Measurements from ENCODE around the gene XRCC1.
A peak's percentile ranks its signal among the peaks of the same experiment; 100 is the strongest.
"Not testable (repeated sequence)": the region's sequence is repeated elsewhere in the genome, so short reads cannot be mapped to it uniquely, and the experiment has no call there.

The XRCC1 gene

GRCh38 chr19:43522929-43523328 is 52.4 kb downstream of the XRCC1 start:
- Histone ChIP-seq H3K27me3 (ENCODE audit: low read depth) (no peaks in the 10 kb centered on the region), H3K4me1 (peaks cover 9% of the 10 kb centered on the region), H3K36me3 (replicated peaks) (no peaks in the 10 kb centered on the region), H3K9me3 (no peaks in the 10 kb centered on the region), H3K4me3 (no peak overlapping the region)
- in situ Hi-C loops (cut with MboI; ENCODE audit: low sequenced_read_pairs): loop anchor here (5.0 kb wide), 1 partner anchor 76 kb away; no protein-coding TSS in a partner anchor
- no peak for DNase-seq (ENCODE audit: low spot score in 2 of 2)

GRCh38 chr19:43519436-43520088 is 55.8 kb downstream of the XRCC1 start:
- no peaks in the 10 kb centered on the region for H3K9me3 ChIP-seq
- in situ Hi-C loops (cut with MboI; ENCODE audit: low sequenced_read_pairs): loop anchor here (5.0 kb wide), 1 partner anchor 72 kb away; no protein-coding TSS in a partner anchor
- H3K36me3 ChIP-seq (replicated peaks): peaks cover 2% of the 10 kb centered on the region; the same call in 1 of the 2 replicates
- H3K27me3 ChIP-seq (ENCODE audit: low read depth): no peaks in the 10 kb centered on the region
- H3K4me3 ChIP-seq: no peak overlapping the region
- H3K4me1 ChIP-seq: no peaks in the 10 kb centered on the region
- DNase-seq (ENCODE audit: low spot score in 2 of 2): peak; percentile 81 to 88

- in situ Hi-C loops (cut with MboI; ENCODE audit: low sequenced_read_pairs): no loop called here
- no peaks in the 10 kb centered on the region for H3K27me3 ChIP-seq (ENCODE audit: low read depth)
- H3K4me3 ChIP-seq: no peak overlapping the region
- peaks cover 2% of the 10 kb centered on the region; the same call in 1 of the 2 replicates for H3K36me3 ChIP-seq (replicated peaks)
- no peak for DNase-seq (ENCODE audit: low spot score in 2 of 2)
- no peaks in the 10 kb centered on the region for H3K9me3 ChIP-seq
- no peaks in the 10 kb centered on the region for H3K4me1 ChIP-seq
Observed at GRCh38 chr19:43518051-43518450, 57.3 kb downstream of the XRCC1 start.

- H3K27me3 ChIP-seq (ENCODE audit: low read depth); H3K4me3 ChIP-seq; H3K36me3 ChIP-seq (replicated peaks); H3K4me1 ChIP-seq; DNase-seq (ENCODE audit: low spot score in 2 of 2); H3K9me3 ChIP-seq; in situ Hi-C loops (cut with MboI; ENCODE audit: low sequenced_read_pairs): not testable (repeated sequence)
Observed at GRCh38 chr19:43512399-43512798, 62.9 kb downstream of the XRCC1 start.

- DNase-seq (ENCODE audit: low spot score in 2 of 2): no peak
- peaks cover 6% of the 10 kb centered on the region; the same call in 1 of the 2 replicates for H3K36me3 ChIP-seq (replicated peaks)
- no peaks in the 10 kb centered on the region for H3K27me3 ChIP-seq (ENCODE audit: low read depth)
- no peaks in the 10 kb centered on the region for H3K9me3 ChIP-seq
- no peaks in the 10 kb centered on the region for H3K4me1 ChIP-seq
- in situ Hi-C loops (cut with MboI; ENCODE audit: low sequenced_read_pairs): no loop called here
- no peak overlapping the region for H3K4me3 ChIP-seq
Observed at GRCh38 chr19:43511324-43511723, 64.0 kb downstream of the XRCC1 start.

- Histone ChIP-seq H3K4me3 (no peak overlapping the region), H3K4me1 (no peaks in the 10 kb centered on the region), H3K9me3 (no peaks in the 10 kb centered on the region), H3K36me3 (replicated peaks) (peaks cover 6% of the 10 kb centered on the region; the same call in 1 of the 2 replicates), H3K27me3 (ENCODE audit: low read depth) (no peaks in the 10 kb centered on the region)
- no peak for DNase-seq (ENCODE audit: low spot score in 2 of 2)
- in situ Hi-C loops (cut with MboI; ENCODE audit: low sequenced_read_pairs): no loop called here
Observed at GRCh38 chr19:43510713-43511112, 64.6 kb downstream of the XRCC1 start.

GRCh38 chr19:43507880-43508279 is 67.4 kb downstream of the XRCC1 start:
- DNase-seq (ENCODE audit: low spot score in 2 of 2): no peak
- Histone ChIP-seq H3K4me1 (no peaks in the 10 kb centered on the region), H3K36me3 (replicated peaks) (peaks cover 6% of the 10 kb centered on the region; the same call in 1 of the 2 replicates), H3K9me3 (no peaks in the 10 kb centered on the region), H3K27me3 (ENCODE audit: low read depth) (no peaks in the 10 kb centered on the region), H3K4me3 (no peak overlapping the region)
- in situ Hi-C loops (cut with MboI; ENCODE audit: low sequenced_read_pairs): no loop called here

GRCh38 chr19:43506629-43507028 is 68.7 kb downstream of the XRCC1 start:
- H3K4me1 ChIP-seq: no peaks in the 10 kb centered on the region
- H3K27me3 ChIP-seq (ENCODE audit: low read depth): no peaks in the 10 kb centered on the region
- DNase-seq (ENCODE audit: low spot score in 2 of 2): no peak
- H3K9me3 ChIP-seq: no peaks in the 10 kb centered on the region
- no peak overlapping the region for H3K4me3 ChIP-seq
- H3K36me3 ChIP-seq (replicated peaks): peaks cover 6% of the 10 kb centered on the region; the same call in 1 of the 2 replicates
- in situ Hi-C loops (cut with MboI; ENCODE audit: low sequenced_read_pairs): no loop called here

- Histone ChIP-seq H3K27me3 (ENCODE audit: low read depth) (no peaks in the 10 kb centered on the region), H3K4me1 (no peaks in the 10 kb centered on the region), H3K36me3 (replicated peaks) (peaks cover 3% of the 10 kb centered on the region; the same call in 1 of the 2 replicates), H3K9me3 (no peaks in the 10 kb centered on the region), H3K4me3 (no peak overlapping the region)
- DNase-seq (ENCODE audit: low spot score in 2 of 2): no peak
- in situ Hi-C loops (cut with MboI; ENCODE audit: low sequenced_read_pairs): no loop called here
Observed at GRCh38 chr19:43505941-43506340, 69.4 kb downstream of the XRCC1 start.

- Histone ChIP-seq H3K36me3 (replicated peaks) (peaks cover 3% of the 10 kb centered on the region; the same call in 1 of the 2 replicates), H3K27me3 (ENCODE audit: low read depth) (no peaks in the 10 kb centered on the region), H3K9me3 (no peaks in the 10 kb centered on the region), H3K4me3 (no peak overlapping the region), H3K4me1 (no peaks in the 10 kb centered on the region)
- in situ Hi-C loops (cut with MboI; ENCODE audit: low sequenced_read_pairs): no loop called here
- DNase-seq (ENCODE audit: low spot score in 2 of 2): no peak
Observed at GRCh38 chr19:43505186-43505456, 70.2 kb downstream of the XRCC1 start.

- Histone ChIP-seq H3K4me3 (peak within 1 kb of the TSS; percentile 73), H3K36me3 (replicated peaks) (peaks cover 3% of the 10 kb centered on the region; the same call in 1 of the 2 replicates), H3K27me3 (ENCODE audit: low read depth) (no peaks in the 10 kb centered on the region), H3K4me1 (no peaks in the 10 kb centered on the region), H3K9me3 (no peaks in the 10 kb centered on the region)
- in situ Hi-C loops (cut with MboI; ENCODE audit: low sequenced_read_pairs): no loop called here
- DNase-seq (ENCODE audit: low spot score in 2 of 2): no peak
Observed at GRCh38 chr19:43504426-43505185, 70.7 kb downstream of the XRCC1 start, which contains the start of gene PHLDB3. TSS of gene PHLDB3 (minus strand) at chr19:43504746. CDS start at chr19:43504118, 628 bp downstream.

GRCh38 chr19:43503501-43504425 is 71.6 kb downstream of the XRCC1 start:
- no peaks in the 10 kb centered on the region for H3K9me3 ChIP-seq
- H3K4me1 ChIP-seq: no peaks in the 10 kb centered on the region
- peak overlapping the region; percentile 73 for H3K4me3 ChIP-seq
- in situ Hi-C loops (cut with MboI; ENCODE audit: low sequenced_read_pairs): no loop called here
- H3K27me3 ChIP-seq (ENCODE audit: low read depth): no peaks in the 10 kb centered on the region
- peaks cover 2% of the 10 kb centered on the region; the same call in 1 of the 2 replicates for H3K36me3 ChIP-seq (replicated peaks)
- DNase-seq (ENCODE audit: low spot score in 2 of 2): peak; percentile 91 to 100

- Histone ChIP-seq H3K36me3 (replicated peaks) (no peaks in the 10 kb centered on the region; the same call in 1 of the 2 replicates), H3K27me3 (ENCODE audit: low read depth) (no peaks in the 10 kb centered on the region), H3K9me3 (no peaks in the 10 kb centered on the region), H3K4me1 (no peaks in the 10 kb centered on the region), H3K4me3 (no peak overlapping the region)
- in situ Hi-C loops (cut with MboI; ENCODE audit: low sequenced_read_pairs): no loop called here
- no peak for DNase-seq (ENCODE audit: low spot score in 2 of 2)
Observed at GRCh38 chr19:43502419-43502976, 72.8 kb downstream of the XRCC1 start.

Data from HAP-1 (cell line).